Measurements from ENCODE around the gene ZC3H12D. TPM values are rescaled to one million over a fixed set of nuclear protein-coding genes. Genes with fewer than 3 reads are reported as not detected.
A peak's percentile ranks its signal among the peaks of the same experiment; 100 is the strongest.

ZC3H12D gene
- total RNA-seq, 4 donors from 2014 or later = 0.78 to 1.4 (median 0.99) TPM

DNA sequence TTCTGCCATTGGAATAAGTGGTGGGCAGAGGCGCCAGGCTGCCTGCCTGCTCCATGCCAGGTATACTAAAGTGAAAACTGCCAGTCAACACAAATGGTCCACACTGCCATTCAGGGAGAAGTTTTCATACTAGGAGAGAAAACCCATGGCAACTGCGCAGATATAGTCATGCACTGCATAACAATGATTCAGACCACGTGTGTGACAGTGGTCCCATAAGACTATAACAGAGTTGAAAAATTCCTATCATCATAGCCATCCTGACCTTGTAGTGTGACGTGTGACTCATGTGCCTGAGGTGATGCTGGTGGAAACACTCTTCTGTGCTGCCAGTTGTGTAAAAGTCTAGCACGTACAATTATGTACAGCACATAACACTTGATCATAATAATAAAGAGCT, 25.1 kb downstream of the ZC3H12D start:
- Histone ChIP-seq H3K4me1 (peaks cover 29 to 44% of the 10 kb centered on the region in 2 donors), H3K27me3 (no peaks in the 10 kb centered on the region), H3K9me3 (no peaks in the 10 kb centered on the region), H3K4me3 (replicated peaks in 1 of 3) (no peak overlapping the region), H3K27ac (no peak overlapping the region), H3K36me3 (no peaks in the 10 kb centered on the region)
- DNase-seq = no peak
- intact Hi-C loops (cut with DNase I) = no loop called here
- no peak for TF ChIP-seq CTCF (IDR thresholded peaks at IDR 0.05)
- TF ChIP-seq POLR2A (IDR thresholded peaks at IDR 0.05) = no peak
- WGBS, 2 donors = 71 to 73% methylated on average over 4 to 5 of the region's 5 CpGs

DNA sequence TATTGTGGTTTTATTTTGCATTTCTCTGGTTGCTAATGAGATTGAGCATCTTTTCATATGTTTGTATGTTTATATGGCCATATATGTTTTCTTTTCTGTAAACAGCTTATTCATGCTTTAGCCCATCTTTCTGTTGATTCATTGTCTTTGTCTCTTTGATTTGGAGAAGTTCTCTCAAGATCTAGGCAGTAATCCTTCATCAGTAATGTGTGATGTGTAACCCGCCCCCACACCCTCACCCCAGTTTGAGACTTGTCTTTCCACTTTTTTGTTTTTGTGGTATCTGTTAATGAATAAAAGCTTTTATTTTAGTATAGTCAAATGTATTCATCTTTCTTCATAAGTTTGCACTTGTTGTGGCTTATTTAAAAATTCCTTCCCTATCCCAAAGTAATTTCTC, 26.0 kb downstream of the ZC3H12D start:
- peaks cover 25 to 42% of the 10 kb centered on the region in 2 donors for H3K4me1 ChIP-seq

GRCh38 chr6:149458196-149458595, 26.6 kb downstream of the ZC3H12D start:
- intact Hi-C loops (cut with DNase I) = no loop called here
- no peak overlapping the region for H3K27ac ChIP-seq
- H3K36me3 ChIP-seq = no peaks in the 10 kb centered on the region
- no peaks in the 10 kb centered on the region for H3K27me3 ChIP-seq
- no peak for DNase-seq
- 96 to 97% methylated on average over 7 of the region's 7 CpGs for WGBS, 2 donors
- no peak overlapping the region for H3K4me3 ChIP-seq (replicated peaks in 1 of 3)
- H3K4me1 ChIP-seq = peaks cover 29 to 43% of the 10 kb centered on the region in 2 donors
- TF ChIP-seq CTCF (IDR thresholded peaks at IDR 0.05) = no peak
- TF ChIP-seq POLR2A (IDR thresholded peaks at IDR 0.05) = no peak
- no peaks in the 10 kb centered on the region for H3K9me3 ChIP-seq

More for the DNA sequence above, 26.0 kb downstream of the ZC3H12D start:
- WGBS, 2 donors = 97 to 100% methylated on average over 1 of the region's 1 CpG
- no peak overlapping the region for H3K4me3 ChIP-seq (replicated peaks in 1 of 3)
- no peaks in the 10 kb centered on the region for H3K27me3 ChIP-seq
- no peak overlapping the region for H3K27ac ChIP-seq
- no peak for DNase-seq
- H3K9me3 ChIP-seq = no peaks in the 10 kb centered on the region
- intact Hi-C loops (cut with DNase I) = no loop called here
- TF ChIP-seq POLR2A (IDR thresholded peaks at IDR 0.05) = no peak
- no peaks in the 10 kb centered on the region for H3K36me3 ChIP-seq

DNA sequence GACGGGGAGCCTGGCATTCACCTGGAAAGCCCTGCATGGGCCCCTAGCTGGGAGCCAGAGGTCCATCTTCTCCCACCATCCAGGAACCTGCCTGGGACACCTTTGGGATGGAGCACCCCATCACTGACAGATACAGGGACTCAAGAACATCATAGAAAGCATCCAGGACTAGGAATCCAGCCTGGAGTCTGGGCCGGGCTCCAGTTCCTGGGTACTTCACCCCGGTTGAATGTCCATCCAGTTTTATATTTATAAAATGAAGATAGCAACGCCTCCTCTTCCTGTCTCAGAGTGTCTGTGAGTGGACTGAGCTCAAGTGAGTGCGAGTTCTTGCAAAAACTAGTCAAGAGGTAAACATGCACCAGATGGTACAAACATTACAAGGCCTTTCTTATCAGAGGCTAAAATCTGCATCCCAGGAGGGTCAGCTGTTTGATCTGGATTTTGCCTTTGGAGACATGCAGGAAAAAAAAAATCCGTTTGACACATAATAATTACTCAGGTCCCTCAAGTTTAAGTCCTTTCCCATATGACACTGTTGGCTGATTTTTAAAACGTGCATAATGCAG, 27.4 kb downstream of the ZC3H12D start:
- Histone ChIP-seq H3K27me3 (no peaks in the 10 kb centered on the region), H3K27ac (peak overlapping the region in 1 of 3 donors; percentile 56), H3K36me3 (no peaks in the 10 kb centered on the region), H3K9me3 (no peaks in the 10 kb centered on the region), H3K4me3 (replicated peaks in 1 of 3) (no peak overlapping the region), H3K4me1 (peaks cover 33 to 48% of the 10 kb centered on the region in 2 donors)
- peak in 1 of 2 donors; percentile 73 for DNase-seq
- WGBS, 2 donors = 33 to 53% methylated on average over 6 to 7 of the region's 7 CpGs
- TF ChIP-seq CTCF (IDR thresholded peaks at IDR 0.05) = no peak
- no peak for TF ChIP-seq POLR2A (IDR thresholded peaks at IDR 0.05)
- intact Hi-C loops (cut with DNase I) = no loop called here

- no peaks in the 10 kb centered on the region for H3K36me3 ChIP-seq
- TF ChIP-seq CTCF (IDR thresholded peaks at IDR 0.05) = no peak
- TF ChIP-seq POLR2A (IDR thresholded peaks at IDR 0.05) = no peak
- no peak overlapping the region for H3K4me3 ChIP-seq (replicated peaks in 1 of 3)
- intact Hi-C loops (cut with DNase I) = no loop called here
- 86% methylated on average over 38 to 40 of the region's 49 CpGs for WGBS, 2 donors
- no peaks in the 10 kb centered on the region for H3K9me3 ChIP-seq
- no peaks in the 10 kb centered on the region for H3K27me3 ChIP-seq
- no peak overlapping the region for H3K27ac ChIP-seq
- H3K4me1 ChIP-seq = peaks cover 40 to 57% of the 10 kb centered on the region in 2 donors
- no peak for DNase-seq
These were observed 28.3 kb downstream of the ZC3H12D start for GRCh38 chr6:149456311-149457021.

Measured in thyroid gland (tissue), 4 donors.